Measurements from ENCODE around the gene C6orf120.
"Not testable (repeated sequence)": the region's sequence is repeated elsewhere in the genome, so short reads cannot be mapped to it uniquely, and the experiment has no call there.

The C6orf120 gene

GRCh38 chr6:169685860-169686259 is 16.1 kb upstream of the C6orf120 start:
- DNase-seq = no peak

GRCh38 chr6:169689287-169689686 is 12.6 kb upstream of the C6orf120 start:
- no peak for DNase-seq

GRCh38 chr6:169691260-169691659 is 10.7 kb upstream of the C6orf120 start:
- DNase-seq = no peak

- DNase-seq = no peak
Observed at GRCh38 chr6:169692516-169692915, 9.4 kb upstream of the C6orf120 start.

GRCh38 chr6:169695131-169695530 is 6.8 kb upstream of the C6orf120 start:
- DNase-seq = no peak

GRCh38 chr6:169697115-169697514 is 4.8 kb upstream of the C6orf120 start:
- DNase-seq = not testable (repeated sequence)

GRCh38 chr6:169700296-169700695 is 1.6 kb upstream of the C6orf120 start:
- no peak for DNase-seq

GRCh38 chr6:169701311-169701953 is 494 bp upstream of the C6orf120 start:
- no peak for DNase-seq

- no peak for DNase-seq
Observed at GRCh38 chr6:169702840-169703246, 917 bp downstream of the C6orf120 start.

- DNase-seq = no peak
Observed at GRCh38 chr6:169707772-169708171, 5.8 kb downstream of the C6orf120 start.

- DNase-seq = no peak
Observed at GRCh38 chr6:169709293-169709692, 7.4 kb downstream of the C6orf120 start.

- no peak for DNase-seq
Observed at GRCh38 chr6:169710009-169710408, 8.1 kb downstream of the C6orf120 start.

- no peak for DNase-seq
Observed at GRCh38 chr6:169714178-169714577, 12.3 kb downstream of the C6orf120 start.

- DNase-seq = no peak
Observed at GRCh38 chr6:169714595-169714994, 12.7 kb downstream of the C6orf120 start.

- no peak for DNase-seq
Observed at GRCh38 chr6:169719117-169719516, 17.2 kb downstream of the C6orf120 start.

- no peak for DNase-seq
Observed at GRCh38 chr6:169720207-169720855, 18.4 kb downstream of the C6orf120 start.

GRCh38 chr6:169722362-169723199 is 20.7 kb downstream of the C6orf120 start:
- no peak for DNase-seq

- DNase-seq = no peak
Observed at GRCh38 chr6:169723200-169723909, 21.4 kb downstream of the C6orf120 start.

GRCh38 chr6:169723991-169724493 is 22.1 kb downstream of the C6orf120 start:
- no peak for DNase-seq

GRCh38 chr6:169724494-169725124 is 22.7 kb downstream of the C6orf120 start, which contains the start of gene PHF10:
TSS of gene PHF10 (minus strand) at chr6:169724500. CDS start at chr6:169723931, 569 bp downstream.
- DNase-seq = no peak

GRCh38 chr6:169725125-169726048 is 23.5 kb downstream of the C6orf120 start:
- no peak for DNase-seq
